MCF 10A (cell line): ENCODE data around the gene NFIA. TPM values are rescaled to one million over a fixed set of nuclear protein-coding genes. Genes with fewer than 3 reads are reported as not detected.

Experiments used
- BruUV-seq: library from RNA; stranded (reverse); fragments of 400-500 nt; replicated peaks from 2 replicates; lab custom pipeline; 2021; lab: Mats Ljungman, UMichigan
- CTCF ChIA-PET: fragments of 300-600 bp; sonication (Branson Sonifier 250); formaldehyde crosslinking; extraction: SDS; loops from one replicate; lab custom pipeline; 2021; ENCODE audit warnings: antibody characterized with exemption, inconsistent platforms; lab: Yijun Ruan, JAX
- POLR2A ChIA-PET: fragments of 300-600, 350-650 bp; sonication (Branson Sonifier 250); formaldehyde crosslinking; extraction: SDS; loops from one replicate; lab custom pipeline; 2020; ENCODE audit warnings: antibody characterized with exemption, inconsistent platforms; lab: Yijun Ruan, JAX
- DNase-seq: peaks from one replicate; pipeline ENCODE4 v3.0.0-alpha.2; 2018; ENCODE audit not compliant: unreplicated experiment
- H3K27ac Mint-ChIP-seq: one replicate; pipeline ENCODE4 v1.8.0; 2022; ENCODE audit warnings: mild to moderate bottlenecking, low read depth, mixed read lengths; ENCODE audit not compliant: unreplicated experiment
- H3K27me3 Mint-ChIP-seq: one replicate; pipeline ENCODE4 v1.8.0; 2022; ENCODE audit warnings: mixed read lengths; ENCODE audit not compliant: insufficient read depth, unreplicated experiment
- H3K36me3 Mint-ChIP-seq: one replicate; pipeline ENCODE4 v1.8.0; 2022; ENCODE audit warnings: mild to moderate bottlenecking, moderate library complexity, mixed read lengths; ENCODE audit not compliant: insufficient read depth, unreplicated experiment
- H3K4me1 Mint-ChIP-seq: one replicate; pipeline ENCODE4 v1.8.0; 2022; ENCODE audit warnings: mixed read lengths; ENCODE audit not compliant: insufficient read depth, unreplicated experiment
- H3K4me3 Mint-ChIP-seq: one replicate; pipeline ENCODE4 v1.8.0; 2022; ENCODE audit warnings: mild to moderate bottlenecking, moderate library complexity, mixed read lengths; ENCODE audit not compliant: unreplicated experiment
- H3K9me3 Mint-ChIP-seq: one replicate; pipeline ENCODE4 v1.8.0; 2022; ENCODE audit warnings: mixed read lengths; ENCODE audit not compliant: unreplicated experiment
- CTCF ChIP-seq: fragments of 200-600 bp; IDR thresholded peaks from one replicate; pipeline ENCODE4 v1.8.0; 2022; ENCODE audit warnings: antibody characterized with exemption, mild to moderate bottlenecking; ENCODE audit not compliant: unreplicated experiment
- intact Hi-C: fragments of 100-400 bp; cut with micrococcal nuclease; formaldehyde crosslinking; loops from 2 replicates; pipeline ENCODE4 v1.14.1; 2022
- total RNA-seq: library from RNA; stranded (reverse); gene quantifications from 2 replicates; pipeline ENCODE4 v1.2.3, GENCODE V29; 2022

Gene NFIA
- total RNA-seq, 1 experiment from 2014 or later = 54.8 TPM

- no peak overlapping the region for H3K4me3 Mint-ChIP-seq
- H3K9me3 Mint-ChIP-seq = no peaks in the 10 kb centered on the region
- H3K4me1 Mint-ChIP-seq = peaks cover 13% of the 10 kb centered on the region
- no TSS peak for BruUV-seq
- no peak overlapping the region for H3K27ac Mint-ChIP-seq
- no peaks in the 10 kb centered on the region for H3K27me3 Mint-ChIP-seq
- H3K36me3 Mint-ChIP-seq = no peaks in the 10 kb centered on the region
- ChIA-PET CTCF (no interaction called here), POLR2A (interaction anchor here (0.9 to 1.9 kb wide), 4 partner anchors 9 to 97 kb away, joined by 3 to 6 read pairs (median 4); no protein-coding TSS in a partner anchor)
- no peak for TF ChIP-seq CTCF
- intact Hi-C loops = no loop called here
- DNase-seq = no peak
These were observed 154.8 kb downstream of the NFIA start for GRCh38 chr1:61237147-61237546.

GRCh38 chr1:61237659-61238358 is 155.4 kb downstream of the NFIA start:
- Mint-ChIP-seq H3K36me3 (no peaks in the 10 kb centered on the region), H3K4me3 (no peak overlapping the region), H3K9me3 (no peaks in the 10 kb centered on the region), H3K27me3 (no peaks in the 10 kb centered on the region), H3K27ac (no peak overlapping the region), H3K4me1 (peaks cover 13% of the 10 kb centered on the region)
- CTCF ChIA-PET = interaction anchor here (1.1 kb wide), 1 partner anchor 8 kb away, joined by 3 read pairs; no protein-coding TSS in a partner anchor
- no peak for TF ChIP-seq CTCF
- intact Hi-C loops = no loop called here
- POLR2A ChIA-PET = interaction anchor here (0.9 to 1.9 kb wide), 4 partner anchors 10 to 18 kb away, joined by 3 to 6 read pairs (median 4); no protein-coding TSS in a partner anchor
- no peak for DNase-seq
- BruUV-seq = no TSS peak

GRCh38 chr1:61238359-61238665 is 156.0 kb downstream of the NFIA start:
- H3K27me3 Mint-ChIP-seq = no peaks in the 10 kb centered on the region
- H3K9me3 Mint-ChIP-seq = no peaks in the 10 kb centered on the region
- CTCF ChIA-PET = interaction anchor here (1.1 kb wide), 1 partner anchor 9 kb away, joined by 3 read pairs; no protein-coding TSS in a partner anchor
- H3K4me1 Mint-ChIP-seq = peaks cover 13% of the 10 kb centered on the region
- no peak for TF ChIP-seq CTCF
- no TSS peak for BruUV-seq
- intact Hi-C loops = no loop called here
- DNase-seq = no peak
- no peak overlapping the region for H3K4me3 Mint-ChIP-seq
- POLR2A ChIA-PET = interaction anchor here (0.9 to 1.9 kb wide), 4 partner anchors 9 to 17 kb away, joined by 3 to 6 read pairs (median 4); no protein-coding TSS in a partner anchor
- H3K27ac Mint-ChIP-seq = no peak overlapping the region
- no peaks in the 10 kb centered on the region for H3K36me3 Mint-ChIP-seq

GRCh38 chr1:61240878-61241277 is 158.5 kb downstream of the NFIA start:
- CTCF ChIA-PET = interaction anchor here (0.6 kb wide), 3 partner anchors 33 to 502 kb away, joined by 3 read pairs; no protein-coding TSS in a partner anchor
- Mint-ChIP-seq H3K27ac (no peak overlapping the region), H3K4me1 (peaks cover 22% of the 10 kb centered on the region), H3K9me3 (no peaks in the 10 kb centered on the region), H3K4me3 (no peak overlapping the region), H3K27me3 (no peaks in the 10 kb centered on the region), H3K36me3 (no peaks in the 10 kb centered on the region)
- no peak for DNase-seq
- intact Hi-C loops = no loop called here
- TF ChIP-seq CTCF = no peak
- BruUV-seq = no TSS peak
- POLR2A ChIA-PET = interaction anchor here (0.7 to 2.0 kb wide), 5 partner anchors 10 to 185 kb away, joined by 3 to 12 read pairs (median 4); no protein-coding TSS in a partner anchor
